AG09319 (cell line): ENCODE measurements around the gene PLD4.
"Not testable (repeated sequence)": the region's sequence is repeated elsewhere in the genome, so short reads cannot be mapped to it uniquely, and the experiment has no call there.

Experiments used
- DNase-seq: peaks from one replicate; pipeline ENCODE4 v3.0.0-alpha.2; 2010; ENCODE audit warnings: low read depth; ENCODE audit errors: extremely low read depth
- TF ChIP-seq, protein P1 (sequence below): IDR thresholded peaks from 2 replicates; pipeline ENCODE4 v1.5.1; 2011; ENCODE audit warnings: low read depth, mild to moderate bottlenecking, inconsistent platforms, low read length, moderate library complexity

Gene PLD4

DNA sequence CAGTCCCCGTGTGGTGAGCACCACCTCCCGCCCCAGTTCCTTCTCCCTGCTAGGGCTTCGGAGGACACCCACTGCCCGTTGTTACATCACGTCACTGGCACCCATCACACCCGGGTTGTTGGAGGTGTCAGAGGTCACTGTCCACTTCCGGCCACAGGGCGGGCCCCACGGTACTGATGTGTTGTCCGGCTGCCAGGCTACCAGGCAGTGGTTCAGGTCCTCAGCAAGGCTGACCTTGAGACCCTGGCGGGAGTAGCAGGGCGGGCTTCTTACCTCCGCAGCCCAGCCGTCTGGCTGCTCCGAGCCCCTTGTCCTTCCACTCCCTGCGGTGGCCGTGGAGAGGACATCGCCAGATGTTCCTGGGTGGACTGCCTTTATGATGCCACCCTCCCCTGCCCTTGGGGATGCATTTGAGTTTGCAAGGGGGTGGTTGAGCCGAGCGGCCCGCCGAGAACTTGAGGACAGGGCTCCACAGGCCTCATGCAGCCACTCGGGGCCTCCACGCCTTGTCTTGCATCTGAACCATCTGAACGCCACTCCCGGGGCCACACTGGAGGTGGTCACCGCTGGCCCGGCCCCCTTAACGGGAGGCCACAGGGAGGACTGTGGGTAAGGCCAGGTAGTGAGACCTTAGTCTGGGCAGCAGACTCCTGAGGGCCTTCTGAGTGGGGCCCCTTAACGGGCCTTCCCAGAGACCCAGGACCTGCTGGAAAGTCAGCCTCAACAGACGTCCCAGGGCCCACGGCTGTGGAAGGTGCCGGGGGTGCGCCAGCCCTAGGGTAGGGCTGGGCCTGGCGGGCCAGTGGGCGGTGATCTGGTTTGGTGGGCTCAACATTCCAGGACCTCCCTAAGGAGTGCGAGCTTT lies 27.1 kb upstream of the PLD4 start:
- no peak for DNase-seq
- TF ChIP-seq, protein P1, sequence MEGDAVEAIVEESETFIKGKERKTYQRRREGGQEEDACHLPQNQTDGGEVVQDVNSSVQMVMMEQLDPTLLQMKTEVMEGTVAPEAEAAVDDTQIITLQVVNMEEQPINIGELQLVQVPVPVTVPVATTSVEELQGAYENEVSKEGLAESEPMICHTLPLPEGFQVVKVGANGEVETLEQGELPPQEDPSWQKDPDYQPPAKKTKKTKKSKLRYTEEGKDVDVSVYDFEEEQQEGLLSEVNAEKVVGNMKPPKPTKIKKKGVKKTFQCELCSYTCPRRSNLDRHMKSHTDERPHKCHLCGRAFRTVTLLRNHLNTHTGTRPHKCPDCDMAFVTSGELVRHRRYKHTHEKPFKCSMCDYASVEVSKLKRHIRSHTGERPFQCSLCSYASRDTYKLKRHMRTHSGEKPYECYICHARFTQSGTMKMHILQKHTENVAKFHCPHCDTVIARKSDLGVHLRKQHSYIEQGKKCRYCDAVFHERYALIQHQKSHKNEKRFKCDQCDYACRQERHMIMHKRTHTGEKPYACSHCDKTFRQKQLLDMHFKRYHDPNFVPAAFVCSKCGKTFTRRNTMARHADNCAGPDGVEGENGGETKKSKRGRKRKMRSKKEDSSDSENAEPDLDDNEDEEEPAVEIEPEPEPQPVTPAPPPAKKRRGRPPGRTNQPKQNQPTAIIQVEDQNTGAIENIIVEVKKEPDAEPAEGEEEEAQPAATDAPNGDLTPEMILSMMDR: no peak

DNA sequence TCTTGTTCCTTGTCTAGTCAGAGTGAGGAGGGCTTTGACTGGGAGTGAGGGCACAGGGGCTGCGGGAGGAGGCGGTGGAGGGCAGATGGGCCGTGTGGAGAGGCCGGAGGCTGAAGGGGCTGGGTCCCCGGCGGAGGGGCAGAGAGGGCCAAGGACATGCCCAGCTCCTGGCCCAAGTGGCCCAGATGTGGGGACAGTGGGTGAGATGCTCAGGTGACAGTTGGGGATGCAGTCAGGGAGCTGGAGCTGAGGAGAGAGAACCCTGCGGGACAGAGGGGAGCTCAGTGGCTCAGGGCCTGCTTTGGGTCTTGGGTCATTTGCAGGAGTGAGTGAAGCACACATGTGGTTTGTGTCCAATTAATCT lies 26.5 kb upstream of the PLD4 start:
- no peak for DNase-seq
- TF ChIP-seq, protein P1: no peak

DNA sequence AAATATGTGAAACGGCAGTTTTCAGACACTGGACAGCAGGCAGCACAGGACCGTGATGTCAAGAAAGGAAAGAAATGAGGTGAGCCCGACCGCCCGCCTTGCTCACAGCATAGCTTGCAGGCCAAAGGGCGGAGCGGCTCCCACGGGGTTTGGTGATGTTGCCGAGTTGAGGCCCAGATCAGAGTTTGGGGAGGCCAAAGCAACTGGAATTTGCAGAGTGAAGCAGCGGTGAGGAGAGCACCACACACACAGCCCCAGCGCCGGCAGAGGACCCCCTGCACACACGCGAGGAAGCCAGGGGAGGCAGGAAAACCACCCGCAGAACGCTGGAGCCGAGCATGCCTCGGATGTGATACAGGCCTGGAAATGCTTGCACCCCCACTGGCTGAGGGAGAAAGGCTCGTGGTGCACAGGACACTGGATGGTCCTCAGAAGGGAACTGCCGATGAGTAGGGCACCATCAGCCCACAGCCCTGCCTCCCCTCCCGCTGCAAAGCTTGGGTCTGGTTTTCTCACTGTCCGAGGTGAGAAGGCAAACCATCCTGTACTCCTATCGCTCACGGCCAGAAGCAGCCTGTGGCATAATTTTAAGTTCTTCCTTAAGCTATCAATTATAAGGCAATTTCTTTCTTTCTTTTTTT lies 25.7 kb upstream of the PLD4 start:
- TF ChIP-seq, protein P1: no peak
- no peak for DNase-seq

DNA sequence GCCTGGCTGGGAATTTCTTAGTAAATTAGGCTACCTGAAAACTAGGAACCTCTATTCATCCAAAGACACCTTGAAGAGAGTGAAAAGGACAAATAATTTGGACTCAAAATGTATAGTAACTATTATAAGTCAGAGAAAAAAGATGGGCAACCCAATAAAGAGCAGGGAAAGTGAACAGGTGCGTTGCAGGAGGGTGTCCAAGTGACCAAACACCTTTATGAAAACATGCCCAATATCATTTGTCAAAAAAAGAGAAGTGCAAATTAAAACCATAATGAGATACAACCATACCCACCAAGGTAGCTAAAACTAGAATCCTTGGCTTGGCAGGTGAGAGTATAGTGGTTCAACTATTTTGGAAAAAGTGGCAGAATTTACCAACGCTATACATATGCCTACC lies 24.9 kb upstream of the PLD4 start:
- no peak for DNase-seq
- TF ChIP-seq, protein P1: no peak

DNA sequence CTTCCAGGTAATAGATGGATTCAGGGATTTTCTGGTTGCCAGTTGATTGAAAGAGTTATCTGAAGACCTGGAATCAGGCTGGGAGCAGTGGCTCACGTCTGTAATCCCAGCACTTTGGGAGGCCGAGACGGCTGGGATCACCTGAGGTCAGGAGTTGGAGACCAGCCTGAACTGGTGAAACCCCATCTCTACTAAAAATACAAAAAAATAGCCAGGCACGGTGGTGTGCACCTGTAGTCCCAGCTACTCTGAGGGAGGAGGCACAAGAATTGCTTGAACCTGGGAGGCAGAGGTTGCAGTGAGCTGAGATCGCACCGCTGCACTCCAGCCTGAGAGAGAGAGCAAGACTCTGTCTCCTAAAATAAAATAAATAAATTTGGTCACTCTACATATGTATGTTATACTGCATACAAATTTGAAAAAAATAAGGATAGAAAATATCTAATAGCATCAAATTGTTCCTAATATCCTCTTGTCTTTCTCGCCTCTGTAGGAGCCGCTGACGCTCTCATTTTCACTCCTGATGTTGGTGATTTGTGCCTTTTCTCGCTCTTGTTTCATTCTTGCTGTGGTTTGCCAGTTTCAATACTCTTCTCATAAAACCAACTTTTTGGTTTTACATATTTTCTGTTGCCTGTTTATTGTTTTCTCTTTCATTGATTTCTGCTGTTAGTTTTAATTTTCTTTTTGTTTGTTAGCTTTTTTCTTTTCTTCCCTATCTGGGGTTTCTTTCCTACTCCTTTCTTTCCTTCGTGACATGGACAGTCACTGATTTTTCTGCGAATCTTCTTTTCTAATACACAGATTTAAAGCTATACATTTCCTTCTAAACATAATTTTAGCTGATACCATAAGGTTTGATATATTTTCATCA lies 23.8 kb upstream of the PLD4 start:
- no peak for DNase-seq
- TF ChIP-seq, protein P1: no peak

DNA sequence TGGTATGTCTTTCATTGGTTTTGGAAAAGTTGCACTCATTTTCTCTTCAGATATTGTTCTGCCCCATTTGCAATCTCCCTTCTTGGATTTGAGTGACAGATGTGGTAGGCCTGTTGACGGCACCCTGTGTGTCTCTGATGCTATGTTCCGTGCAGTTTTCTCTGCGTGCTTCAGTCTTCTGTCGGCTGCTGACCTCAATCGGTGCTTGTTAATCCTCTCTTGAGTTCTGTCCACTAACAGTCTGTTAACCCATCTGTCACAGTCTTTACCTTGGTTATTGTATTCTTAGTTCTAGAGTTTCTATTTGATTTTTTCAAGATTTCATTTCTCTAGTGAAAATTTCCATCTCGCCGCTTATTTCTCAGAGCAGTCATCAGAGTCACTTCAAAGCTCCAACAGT lies 20.7 kb upstream of the PLD4 start:
- no peak for DNase-seq
- TF ChIP-seq, protein P1: no peak

DNA sequence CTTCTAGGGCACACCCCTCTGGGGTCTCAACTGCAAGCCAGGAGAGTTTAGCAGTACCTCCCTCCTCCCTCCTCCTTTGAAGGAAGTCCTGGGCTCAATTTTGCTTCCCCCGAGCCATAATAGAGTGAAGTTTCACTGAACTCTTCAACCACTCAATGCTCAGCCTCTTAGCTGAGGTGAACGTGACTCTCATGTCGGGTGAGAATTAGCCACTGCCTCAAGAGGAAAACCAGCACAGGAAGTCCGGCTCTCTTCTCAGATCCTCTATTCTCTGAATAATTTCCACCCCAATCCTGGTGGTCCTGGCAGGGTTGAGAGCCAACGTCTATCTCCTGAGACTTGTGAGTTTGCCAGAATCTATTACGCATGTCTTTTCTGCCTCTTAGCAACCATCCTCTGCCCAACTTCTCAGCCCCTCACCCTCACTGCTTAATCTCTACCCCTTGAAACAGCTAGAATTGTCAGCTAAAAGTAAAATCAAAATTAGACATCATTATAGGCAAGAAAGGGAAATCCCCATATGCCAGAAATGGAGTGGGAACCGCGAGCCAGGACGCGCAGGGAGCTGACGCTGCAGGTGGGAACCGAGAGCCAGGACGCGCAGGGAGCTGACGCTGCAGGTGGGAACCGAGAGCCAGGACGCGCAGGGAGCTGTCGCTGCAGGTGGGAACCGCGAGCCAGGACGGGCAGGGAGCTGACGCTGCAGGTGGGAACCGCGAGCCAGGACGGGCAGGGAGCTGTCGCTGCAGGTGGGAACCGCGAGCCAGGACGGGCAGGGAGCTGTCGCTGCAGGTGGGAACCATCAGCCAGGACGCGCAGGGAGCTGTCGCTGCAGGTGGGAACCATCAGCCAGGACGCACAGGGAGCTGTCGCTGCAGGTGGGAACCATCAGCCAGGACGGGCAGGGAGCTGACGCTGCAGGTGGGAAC lies 19.8 kb upstream of the PLD4 start:
- not testable (repeated sequence) for DNase-seq

DNA sequence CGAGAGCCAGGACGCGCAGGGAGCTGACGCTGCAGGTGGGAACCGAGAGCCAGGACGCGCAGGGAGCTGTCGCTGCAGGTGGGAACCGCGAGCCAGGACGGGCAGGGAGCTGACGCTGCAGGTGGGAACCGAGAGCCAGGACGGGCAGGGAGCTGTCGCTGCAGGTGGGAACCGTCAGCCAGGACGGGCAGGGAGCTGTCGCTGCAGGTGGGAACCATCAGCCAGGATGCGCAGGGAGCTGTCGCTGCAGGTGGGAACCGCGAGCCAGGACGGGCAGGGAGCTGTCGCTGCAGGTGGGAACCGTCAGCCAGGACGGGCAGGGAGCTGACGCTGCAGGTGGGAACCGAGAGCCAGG lies 19.1 kb upstream of the PLD4 start:
- not testable (repeated sequence) for DNase-seq
